HepG2 (cell line): Measurements from ENCODE around the gene NPPC. TPM values are rescaled to one million over a fixed set of nuclear protein-coding genes. Genes with fewer than 3 reads are reported as not detected.

Experiments used
- CBX2 ChIP-seq, 2 experiments: fragments of 200-600 bp in 1 of 2; sonication (generic); formaldehyde crosslinking in 1 of 2; IDR thresholded peaks; 2 replicates each; pipeline versions ENCODE4 v1.7.0 to v1.8.1; 2018 to 2022; ENCODE audit warnings: low read depth in 2 of 2, low read length in 1 of 2, mild to moderate bottlenecking in 1 of 2, missing genetic modification reagents in 1 of 2
- CENPX ChIP-seq: sonication (generic); formaldehyde crosslinking; IDR thresholded peaks from 2 replicates; pipeline ENCODE4 v1.9.0; 2021; ENCODE audit warnings: mild to moderate bottlenecking, missing genetic modification reagents, moderate library complexity
- EEA1 ChIP-seq: sonication (generic); formaldehyde crosslinking; IDR thresholded peaks from 2 replicates; pipeline ENCODE4 v1.5.1; 2020; ENCODE audit warnings: mild to moderate bottlenecking, missing genetic modification reagents, borderline replicate concordance
- GRHL1 ChIP-seq: sonication (generic); formaldehyde crosslinking; conservative IDR thresholded peaks from 2 replicates; pipeline ENCODE4 v1.8.0; 2022; ENCODE audit warnings: missing genetic modification reagents
- IRX3 ChIP-seq: sonication (generic); formaldehyde crosslinking; IDR thresholded peaks from 2 replicates; pipeline ENCODE4 v1.8.1; 2023; ENCODE audit warnings: mild to moderate bottlenecking, low read depth, missing genetic modification reagents, borderline replicate concordance
- NFE2L1 ChIP-seq: sonication (generic); formaldehyde crosslinking; IDR thresholded peaks from 2 replicates; pipeline ENCODE4 v1.4.0; 2020; ENCODE audit warnings: missing genetic modification reagents, mild to moderate bottlenecking, borderline replicate concordance
- NFYC ChIP-seq: IDR thresholded peaks from 2 replicates; pipeline ENCODE4 v1.6.1; 2016; ENCODE audit warnings: missing genetic modification reagents, missing compliant biosample characterization
- NR0B2 ChIP-seq: sonication (generic); formaldehyde crosslinking; IDR thresholded peaks from 2 replicates; pipeline ENCODE4 v1.4.0; 2020; ENCODE audit warnings: mild to moderate bottlenecking, missing genetic modification reagents
- PAF1 ChIP-seq: IDR thresholded peaks from 2 replicates; pipeline ENCODE4 v1.6.1; 2016; ENCODE audit warnings: missing genetic modification reagents, missing compliant biosample characterization
- SATB2 ChIP-seq: sonication (generic); formaldehyde crosslinking; IDR thresholded peaks from 2 replicates; pipeline ENCODE4 v1.5.0; 2020; ENCODE audit warnings: missing genetic modification reagents
- ZBTB44 ChIP-seq: sonication (generic); formaldehyde crosslinking; IDR thresholded peaks from 2 replicates; pipeline ENCODE4 v1.4.0; 2020; ENCODE audit warnings: missing genetic modification reagents
- ZFP36L1 ChIP-seq: sonication (generic); formaldehyde crosslinking; IDR thresholded peaks from 2 replicates; pipeline ENCODE4 v1.8.0; 2022; ENCODE audit warnings: mild to moderate bottlenecking, missing genetic modification reagents, moderate library complexity
- ZNF280D ChIP-seq: sonication (generic); formaldehyde crosslinking; IDR thresholded peaks from 2 replicates; pipeline ENCODE4 v1.5.1; 2020; ENCODE audit warnings: mild to moderate bottlenecking, missing genetic modification reagents
- ZNF446 ChIP-seq: sonication (generic); formaldehyde crosslinking; IDR thresholded peaks from 2 replicates; pipeline ENCODE4 v1.5.0; 2020; ENCODE audit warnings: mild to moderate bottlenecking, missing genetic modification reagents
- ZNF451 ChIP-seq: sonication (generic); formaldehyde crosslinking; IDR thresholded peaks from 2 replicates; pipeline ENCODE4 v1.5.0; 2020; ENCODE audit warnings: mild to moderate bottlenecking, missing genetic modification reagents
- ZNF563 ChIP-seq: sonication (generic); formaldehyde crosslinking; IDR thresholded peaks from 2 replicates; pipeline ENCODE4 v1.8.0; 2022; ENCODE audit warnings: mild to moderate bottlenecking, moderate library complexity, missing genetic modification reagents
- ZNF629 ChIP-seq: sonication (generic); formaldehyde crosslinking; conservative IDR thresholded peaks from 2 replicates; pipeline ENCODE4 v1.5.0; 2020; ENCODE audit warnings: missing genetic modification reagents
- ZUFSP ChIP-seq: sonication (generic); formaldehyde crosslinking; IDR thresholded peaks from 2 replicates; pipeline ENCODE4 v1.9.0; 2021; ENCODE audit warnings: missing genetic modification reagents, mild to moderate bottlenecking, borderline replicate concordance
- polyA plus RNA-seq, 8 experiments: library from polyadenylated mRNA; depleted of rRNA in 3 of 8; stranded (reverse) in 7 of 8; unstranded in 1 of 8; fragments of >200 nt; fragmentation: Illumina TruSeq in 4 of 8; extraction: Trizol in 4 of 8; gene quantifications; 2 replicates each; pipeline versions ENCODE4 v1.2.1 to v1.2.3, GENCODE V29; 2011 to 2016; ENCODE audit warnings: low read depth in 4 of 8, missing spikeins in 1 of 8, mixed read lengths in 1 of 8; ENCODE audit not compliant: insufficient read depth in 1 of 8
- total RNA-seq, 5 experiments: library from RNA; depleted of rRNA; stranded (reverse); fragments of >200 nt; fragmentation: Illumina TruSeq; extraction: Trizol; gene quantifications; 2 replicates each; pipeline ENCODE4 v1.2.3, GENCODE V29; 2016; ENCODE audit warnings: low read depth in 1 of 5

Gene NPPC
- total and polyA plus RNA-seq, 2 of the 13 experiments (the other 11 are each of a cell fraction or from before 2014, with no cell fraction given): 0.11 TPM; not detected in 1

GRCh38 chr2:231957913-231958763, 31.9 kb upstream of the NPPC start (continued):
- TF ChIP-seq NR0B2 (no peak), GRHL1 (no peak), EEA1 (no peak), ZNF280D (CRISPR knock-in tag) (peak; percentile 76), CENPX (CRISPR knock-in tag) (no peak), NFE2L1 (CRISPR knock-in tag) (no peak), NFYC (CRISPR knock-in tag) (no peak), ZNF446 (CRISPR knock-in tag) (no peak), PAF1 (no peak), ZFP36L1 (CRISPR knock-in tag) (no peak), IRX3 (CRISPR knock-in tag) (no peak), ZUFSP (no peak), ZNF451 (CRISPR knock-in tag) (no peak), ZBTB44 (CRISPR knock-in tag) (no peak), SATB2 (CRISPR knock-in tag) (no peak), ZNF563 (CRISPR knock-in tag) (no peak), ZNF629 (CRISPR knock-in tag) (no peak), CBX2 (IDR thresholded peaks at IDR 0.05; ENCODE audit: low read depth, low read length) (no peak), CBX2 (CRISPR knock-in tag; IDR thresholded peaks at IDR 0.05; ENCODE audit: low read depth) (no peak)
